ENCODE measurements around the gene ZNF598. TPM values are rescaled to one million over a fixed set of nuclear protein-coding genes. Genes with fewer than 3 reads are reported as not detected.

Gene ZNF598
- 10 to 100 TPM; 75.1 to 75.9 TPM for total RNA-seq

GRCh38 chr16:2009791-2010510, at the start of gene ZNF598:
Gene ZNF598 (minus strand): TSS chr16:2009821.
- Mint-ChIP-seq H3K4me1 (ENCODE audit: low read depth) (peaks cover 35% of the 10 kb centered on the region), H3K27me3 (ENCODE audit: low read depth) (no peaks in the 10 kb centered on the region), H3K27ac (peak within 1 kb of the TSS; percentile 90), H3K4me3 (peak within 1 kb of the TSS; percentile 84), H3K9me3 (ENCODE audit: insufficient read depth) (no peaks in the 10 kb centered on the region), H3K36me3 (ENCODE audit: low read depth) (peaks cover 24% of the 10 kb centered on the region)
- ChIA-PET CTCF (no interaction called here), POLR2A (interaction anchor here (1.2 kb wide), 1 partner anchor 17 kb away, joined by 4 read pairs; no protein-coding TSS in a partner anchor)
- ATAC-seq (peak; percentile 92), DNase-seq (peak; percentile 83)

DNA sequence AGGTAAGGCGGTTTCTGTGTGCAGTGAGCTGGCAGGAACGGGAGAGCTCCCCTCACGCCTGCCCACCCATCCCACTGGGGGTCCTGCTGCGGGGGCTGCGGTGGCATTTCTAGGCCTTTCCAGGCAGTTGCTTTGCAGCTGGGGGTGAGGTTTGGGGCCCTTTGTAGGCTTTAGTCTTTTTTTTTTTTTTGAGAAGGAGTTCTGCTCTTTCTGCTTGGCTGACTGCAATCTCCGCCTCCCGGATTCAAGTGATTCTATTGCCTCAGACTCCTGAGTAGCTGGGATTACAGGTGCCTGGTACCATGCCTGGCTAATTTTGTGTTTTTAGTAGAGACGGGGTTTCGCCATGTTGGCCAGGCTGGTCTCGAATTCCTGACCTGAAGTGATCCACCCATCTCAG, 49.3 kb upstream of the ZNF598 start:
- H3K4me3 Mint-ChIP-seq, result no peak overlapping the region
- H3K4me1 Mint-ChIP-seq (ENCODE audit: low read depth), result no peaks in the 10 kb centered on the region
- H3K9me3 Mint-ChIP-seq (ENCODE audit: insufficient read depth), result no peaks in the 10 kb centered on the region
- H3K36me3 Mint-ChIP-seq (ENCODE audit: low read depth), result peaks cover 5% of the 10 kb centered on the region
- H3K27me3 Mint-ChIP-seq (ENCODE audit: low read depth), result no peaks in the 10 kb centered on the region
- ChIA-PET CTCF (no interaction called here), POLR2A (no interaction called here)
- no peak for DNase-seq
- no peak overlapping the region for H3K27ac Mint-ChIP-seq
- ATAC-seq, result no peak

DNA sequence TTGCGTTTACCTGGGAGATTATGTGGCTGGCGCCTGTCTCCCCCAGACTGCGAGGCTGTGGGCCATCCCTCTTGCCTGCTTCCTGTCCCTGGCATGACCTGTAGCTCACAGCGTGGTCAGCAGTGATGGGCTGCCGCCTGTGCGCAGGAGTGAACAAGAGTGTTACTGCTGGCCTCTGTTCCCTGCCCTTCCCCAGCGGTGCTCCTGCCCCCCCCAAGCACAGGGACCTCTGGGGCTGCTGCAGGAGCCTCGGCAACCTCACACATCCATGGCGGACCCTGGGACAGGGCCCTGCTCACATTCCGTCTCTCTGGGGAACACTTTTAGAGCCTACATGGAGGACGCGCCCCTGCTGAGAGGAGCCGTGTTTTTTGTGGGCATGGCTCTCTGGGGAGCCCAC, 48.8 kb upstream of the ZNF598 start:
- POLR2A ChIA-PET, result no interaction called here
- Mint-ChIP-seq H3K27ac (no peak overlapping the region), H3K4me1 (ENCODE audit: low read depth) (no peaks in the 10 kb centered on the region), H3K9me3 (ENCODE audit: insufficient read depth) (no peaks in the 10 kb centered on the region), H3K27me3 (ENCODE audit: low read depth) (no peaks in the 10 kb centered on the region), H3K4me3 (no peak overlapping the region), H3K36me3 (ENCODE audit: low read depth) (peaks cover 2% of the 10 kb centered on the region)
- CTCF ChIA-PET, result no interaction called here
- ATAC-seq (no peak), DNase-seq (no peak)

- no peak overlapping the region for H3K4me3 Mint-ChIP-seq
- ChIA-PET CTCF (interaction anchor here (0.8 to 1.6 kb wide), 3 partner anchors 9 to 96 kb away, joined by 3 to 4 read pairs (median 4); no protein-coding TSS in a partner anchor), POLR2A (no interaction called here)
- no peaks in the 10 kb centered on the region for H3K4me1 Mint-ChIP-seq (ENCODE audit: low read depth)
- H3K9me3 Mint-ChIP-seq (ENCODE audit: insufficient read depth), result no peaks in the 10 kb centered on the region
- peaks cover 2% of the 10 kb centered on the region for H3K36me3 Mint-ChIP-seq (ENCODE audit: low read depth)
- ATAC-seq (no peak), DNase-seq (no peak)
- no peak overlapping the region for H3K27ac Mint-ChIP-seq
- H3K27me3 Mint-ChIP-seq (ENCODE audit: low read depth), result no peaks in the 10 kb centered on the region
These were observed 47.8 kb upstream of the ZNF598 start for GRCh38 chr16:2057438-2057837.

GRCh38 chr16:2056681-2057407, 47.2 kb upstream of the ZNF598 start:
- Mint-ChIP-seq H3K27me3 (ENCODE audit: low read depth) (no peaks in the 10 kb centered on the region), H3K9me3 (ENCODE audit: insufficient read depth) (no peaks in the 10 kb centered on the region), H3K4me1 (ENCODE audit: low read depth) (no peaks in the 10 kb centered on the region), H3K36me3 (ENCODE audit: low read depth) (peaks cover 2% of the 10 kb centered on the region), H3K4me3 (no peak overlapping the region), H3K27ac (no peak overlapping the region)
- ChIA-PET CTCF (interaction anchor here (0.8 to 2.0 kb wide), 4 partner anchors 9 to 96 kb away, joined by 3 to 6 read pairs (median 4); no protein-coding TSS in a partner anchor), POLR2A (no interaction called here)
- ATAC-seq, result peak; percentile 43
- no peak for DNase-seq

DNA sequence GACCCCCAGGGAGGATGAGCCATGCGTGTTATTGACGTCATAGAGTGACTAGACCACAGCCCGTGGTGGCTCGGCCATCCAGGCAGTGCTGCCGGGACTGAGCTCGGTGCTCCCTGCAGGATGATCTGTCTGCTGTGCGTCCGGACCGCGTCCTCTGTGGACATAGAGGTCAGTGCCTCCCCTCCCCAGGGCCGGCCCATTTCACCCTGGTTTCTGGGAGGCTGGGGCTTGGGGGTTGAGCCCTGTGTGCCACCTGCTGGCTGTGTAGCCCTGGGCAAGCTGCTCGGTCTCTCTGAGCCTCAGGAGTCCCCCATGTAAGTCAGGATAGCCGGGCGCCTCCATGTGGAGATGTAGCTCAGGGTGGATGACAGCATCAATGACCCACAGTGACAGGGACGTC, 46.5 kb upstream of the ZNF598 start:
- no peak for ATAC-seq
- H3K4me1 Mint-ChIP-seq (ENCODE audit: low read depth), result no peaks in the 10 kb centered on the region

DNA sequence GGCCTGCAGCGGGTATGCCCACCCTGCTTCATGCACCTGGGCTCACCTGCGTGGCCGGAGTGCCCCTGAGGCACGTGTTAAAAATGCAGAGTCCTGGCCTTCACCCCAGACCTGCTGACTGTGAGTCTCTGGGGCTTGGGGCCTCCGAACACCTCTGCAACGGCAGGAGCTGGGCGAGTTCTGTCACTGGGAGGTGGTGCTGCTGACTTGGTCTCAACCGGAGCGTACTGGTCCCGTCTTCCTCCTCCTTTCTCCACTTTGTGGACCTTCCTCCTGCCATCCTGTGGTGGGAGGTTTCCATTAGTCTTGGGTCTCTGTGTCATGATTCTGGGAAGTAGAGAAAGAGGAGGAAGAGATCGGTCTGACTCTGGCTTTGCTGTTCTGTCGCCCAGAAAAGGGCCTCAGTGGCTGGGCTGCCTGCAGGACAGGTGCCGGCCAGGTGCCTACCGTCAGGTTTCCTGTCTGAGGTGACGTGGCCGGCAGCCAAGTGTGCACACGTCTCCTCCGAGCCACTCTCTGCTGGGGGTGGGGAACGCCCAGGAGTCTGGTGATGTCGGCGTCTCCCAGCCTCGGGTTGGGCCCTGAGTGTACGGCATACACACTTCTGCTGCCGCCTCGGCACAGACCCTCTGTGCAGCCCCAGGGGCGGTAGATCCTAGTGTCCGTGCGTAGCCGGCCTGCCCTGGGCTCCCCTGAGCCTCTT, 45.1 kb upstream of the ZNF598 start:
- no peak overlapping the region for H3K4me3 Mint-ChIP-seq
- ChIA-PET CTCF (no interaction called here), POLR2A (interaction anchor here (0.6 kb wide), 1 partner anchor 522 kb away, joined by 3 read pairs; no protein-coding TSS in a partner anchor)
- no peaks in the 10 kb centered on the region for H3K27me3 Mint-ChIP-seq (ENCODE audit: low read depth)
- H3K4me1 Mint-ChIP-seq (ENCODE audit: low read depth), result no peaks in the 10 kb centered on the region
- no peaks in the 10 kb centered on the region for H3K9me3 Mint-ChIP-seq (ENCODE audit: insufficient read depth)
- peaks cover 3% of the 10 kb centered on the region for H3K36me3 Mint-ChIP-seq (ENCODE audit: low read depth)
- no peak overlapping the region for H3K27ac Mint-ChIP-seq
- DNase-seq (no peak), ATAC-seq (no peak)

More for the DNA sequence above, 46.5 kb upstream of the ZNF598 start:
- POLR2A ChIA-PET, result no interaction called here
- CTCF ChIA-PET, result interaction anchor here (1.5 to 2.0 kb wide), 3 partner anchors 10 to 97 kb away, joined by 3 to 6 read pairs (median 4); no protein-coding TSS in a partner anchor
- no peaks in the 10 kb centered on the region for H3K9me3 Mint-ChIP-seq (ENCODE audit: insufficient read depth)
- H3K36me3 Mint-ChIP-seq (ENCODE audit: low read depth), result peaks cover 6% of the 10 kb centered on the region
- H3K4me3 Mint-ChIP-seq, result no peak overlapping the region
- no peak for DNase-seq
- no peak overlapping the region for H3K27ac Mint-ChIP-seq
- no peaks in the 10 kb centered on the region for H3K27me3 Mint-ChIP-seq (ENCODE audit: low read depth)

- POLR2A ChIA-PET, result no interaction called here
- peaks cover 4% of the 10 kb centered on the region for H3K4me1 Mint-ChIP-seq (ENCODE audit: low read depth)
- no peaks in the 10 kb centered on the region for H3K27me3 Mint-ChIP-seq (ENCODE audit: low read depth)
- H3K27ac Mint-ChIP-seq, result no peak overlapping the region
- CTCF ChIA-PET, result no interaction called here
- H3K9me3 Mint-ChIP-seq (ENCODE audit: insufficient read depth), result no peaks in the 10 kb centered on the region
- DNase-seq (no peak), ATAC-seq (no peak)
- peaks cover 3% of the 10 kb centered on the region for H3K36me3 Mint-ChIP-seq (ENCODE audit: low read depth)
- no peak overlapping the region for H3K4me3 Mint-ChIP-seq
These were observed 44.3 kb upstream of the ZNF598 start for GRCh38 chr16:2053897-2054296.

DNA sequence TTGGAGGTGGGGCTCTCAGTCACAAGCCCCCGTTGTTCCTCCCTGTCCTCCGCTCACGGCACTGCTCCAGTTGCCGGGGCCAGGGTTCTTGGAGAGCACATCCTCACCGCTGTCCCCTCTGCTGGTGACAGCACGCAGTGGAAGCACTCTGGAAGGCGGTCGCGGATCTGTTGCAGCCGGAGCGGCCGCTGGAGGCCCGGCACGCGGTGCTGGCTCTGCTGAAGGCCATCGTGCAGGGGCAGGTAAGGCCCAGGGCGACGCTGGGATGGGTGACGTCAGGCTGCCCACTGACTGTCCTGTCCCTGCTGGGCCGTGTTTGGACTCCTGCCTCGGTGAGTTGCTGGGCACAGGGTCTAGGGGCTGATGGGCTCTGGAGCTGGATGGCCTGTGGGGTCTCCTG, 43.6 kb upstream of the ZNF598 start:
- H3K4me3 Mint-ChIP-seq, result no peak overlapping the region
- DNase-seq (no peak), ATAC-seq (no peak)
- ChIA-PET CTCF (no interaction called here), POLR2A (no interaction called here)
- peaks cover 3% of the 10 kb centered on the region for H3K36me3 Mint-ChIP-seq (ENCODE audit: low read depth)
- no peak overlapping the region for H3K27ac Mint-ChIP-seq
- no peaks in the 10 kb centered on the region for H3K9me3 Mint-ChIP-seq (ENCODE audit: insufficient read depth)
- peaks cover 10% of the 10 kb centered on the region for H3K4me1 Mint-ChIP-seq (ENCODE audit: low read depth)
- no peaks in the 10 kb centered on the region for H3K27me3 Mint-ChIP-seq (ENCODE audit: low read depth)

DNA sequence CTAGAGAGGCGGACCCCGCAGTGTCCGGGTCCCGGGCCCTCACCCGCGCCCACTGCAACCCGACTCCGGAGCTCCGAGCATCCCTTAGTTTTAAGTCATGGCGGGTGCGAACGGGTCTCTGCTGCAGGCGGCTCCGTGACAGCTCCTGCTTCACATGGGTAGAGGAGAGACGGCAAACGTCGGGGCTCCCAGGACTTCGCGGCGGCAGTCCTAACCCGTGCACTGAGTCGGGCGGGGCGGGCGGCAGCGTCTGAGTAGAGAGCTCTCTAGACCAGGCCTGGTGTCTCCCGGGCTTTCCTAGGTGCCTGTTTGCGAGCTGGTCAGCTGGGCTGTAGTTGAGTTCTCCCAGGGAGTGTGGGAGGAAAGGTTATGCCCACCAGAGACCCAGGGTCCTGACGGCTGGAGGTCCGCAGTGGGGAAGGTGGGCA, 38.5 kb upstream of the ZNF598 start:
- DNase-seq (no peak), ATAC-seq (no peak)
- ChIA-PET CTCF (interaction anchor here (0.7 to 2.3 kb wide), 6 partner anchors 14 to 203 kb away, joined by 3 to 17 read pairs (median 7); partner anchors contain the start of gene ECI1), POLR2A (interaction anchor here (0.6 to 1.8 kb wide), 4 partner anchors 40 to 292 kb away, joined by 3 to 14 read pairs (median 4); partner anchors contain the start of genes GFER and TRAF7)
- Mint-ChIP-seq H3K36me3 (ENCODE audit: low read depth) (peaks cover 3% of the 10 kb centered on the region), H3K9me3 (ENCODE audit: insufficient read depth) (no peaks in the 10 kb centered on the region), H3K27me3 (ENCODE audit: low read depth) (no peaks in the 10 kb centered on the region), H3K4me3 (peak overlapping the region; percentile 94), H3K27ac (peak overlapping the region; percentile 75), H3K4me1 (ENCODE audit: low read depth) (peaks cover 22% of the 10 kb centered on the region)

- H3K9me3 Mint-ChIP-seq (ENCODE audit: insufficient read depth), result no peaks in the 10 kb centered on the region
- H3K27ac Mint-ChIP-seq, result peak within 1 kb of the TSS; percentile 86
- H3K36me3 Mint-ChIP-seq (ENCODE audit: low read depth), result peaks cover 3% of the 10 kb centered on the region
- peaks cover 22% of the 10 kb centered on the region for H3K4me1 Mint-ChIP-seq (ENCODE audit: low read depth)
- no peaks in the 10 kb centered on the region for H3K27me3 Mint-ChIP-seq (ENCODE audit: low read depth)
- ATAC-seq, result peak; percentile 93
- H3K4me3 Mint-ChIP-seq, result peak within 1 kb of the TSS; percentile 94
- ChIA-PET CTCF (interaction anchor here (0.7 to 2.3 kb wide), 7 partner anchors 15 to 204 kb away, joined by 3 to 17 read pairs (median 5); partner anchors contain the start of gene ECI1), POLR2A (interaction anchor here (0.6 to 1.8 kb wide), 4 partner anchors 39 to 293 kb away, joined by 3 to 14 read pairs (median 4); partner anchors contain the start of genes NUBP2, SPSB3 and TRAF7)
- peak; percentile 97 for DNase-seq
These were observed 37.9 kb upstream of the ZNF598 start, which contains the start of the genes NTHL1 and TSC2 for GRCh38 chr16:2047330-2048115. Gene NTHL1 (minus strand): TSS chr16:2047834. CDS start chr16:2047823, 11 bp downstream. Gene TSC2 (plus strand): TSS chr16:2047985. CDS start chr16:2048616, 631 bp downstream.

Measured in activated CD8-positive, alpha-beta T cell treated with anti-CD3 and anti-CD28 coated beads, Interleukin-2, amount 10 ng/mL, durations not matched to agents 7 days and 5 days (primary cell).